Epithelial cell of proximal tubule (primary cell): ENCODE data around the gene ZNF778. TPM values are rescaled to one million over a fixed set of nuclear protein-coding genes. Genes with fewer than 3 reads are reported as not detected.
"Not testable (repeated sequence)": the region's sequence is repeated elsewhere in the genome, so short reads cannot be mapped to it uniquely, and the experiment has no call there.

Experiments
- DNase-seq: peaks from one replicate; pipeline ENCODE4 v3.0.0-alpha.2; 2011; ENCODE audit warnings: low read depth
- H3K4me3 ChIP-seq: 2 replicates; pipeline ENCODE4 v1.5.1; 2011; ENCODE audit warnings: low read depth, mild to moderate bottlenecking, low read length
- total RNA-seq: library from RNA; depleted of rRNA; stranded (reverse); fragments of >200 nt; gene quantifications from 2 replicates; pipeline ENCODE4 v1.2.3, GENCODE V29; 2015
- TF ChIP-seq, protein P1 (sequence below): conservative IDR thresholded peaks from 2 replicates; pipeline ENCODE4 v1.5.1; 2012; ENCODE audit warnings: low read depth, mild to moderate bottlenecking, low read length

Gene ZNF778
- total RNA-seq, 1 donor from 2014 or later: 3.7 TPM

DNA sequence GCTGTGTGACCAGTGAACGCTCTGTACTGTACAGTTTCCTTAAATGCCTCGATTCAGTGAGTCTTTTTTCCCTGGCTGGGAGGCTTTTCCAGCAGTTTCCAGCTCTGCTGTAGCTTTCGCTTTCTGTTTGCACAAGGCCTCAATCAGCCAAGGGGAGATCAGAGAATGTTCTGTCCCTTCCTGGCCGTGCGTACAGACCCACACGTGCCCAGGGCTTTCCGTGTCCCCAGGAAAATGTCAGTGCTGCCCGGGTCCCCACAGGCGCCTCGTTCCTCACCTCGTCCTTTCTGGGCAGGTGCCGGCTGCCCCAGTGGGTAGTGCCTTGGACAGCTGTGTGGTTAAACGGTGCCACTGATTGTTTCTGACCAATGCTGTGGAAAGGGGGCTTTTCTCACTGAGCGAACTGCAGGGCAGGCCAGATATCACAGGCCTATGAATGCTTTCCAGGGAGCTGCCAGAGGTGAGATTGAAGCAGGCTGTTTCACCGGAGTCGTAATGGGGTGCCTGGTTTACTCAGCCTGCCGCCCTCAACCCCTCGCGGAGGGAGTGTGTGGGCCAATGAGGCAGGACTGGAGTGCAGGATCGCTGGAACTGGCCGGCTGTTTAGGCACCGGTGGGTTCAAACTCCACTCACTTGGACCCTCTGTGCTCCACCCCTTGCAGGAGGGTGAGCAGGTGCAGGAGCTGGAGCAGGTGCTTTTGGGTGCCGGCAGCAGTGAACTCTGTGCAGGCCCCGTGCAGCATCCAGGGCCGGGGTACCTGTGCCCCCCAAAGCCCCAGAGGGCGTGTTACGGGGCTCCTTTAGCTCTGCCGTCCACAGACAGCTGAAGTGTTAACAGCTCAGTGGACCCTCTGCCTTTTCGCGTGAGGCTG, 44.4 kb downstream of the ZNF778 start:
- TF ChIP-seq, protein P1, sequence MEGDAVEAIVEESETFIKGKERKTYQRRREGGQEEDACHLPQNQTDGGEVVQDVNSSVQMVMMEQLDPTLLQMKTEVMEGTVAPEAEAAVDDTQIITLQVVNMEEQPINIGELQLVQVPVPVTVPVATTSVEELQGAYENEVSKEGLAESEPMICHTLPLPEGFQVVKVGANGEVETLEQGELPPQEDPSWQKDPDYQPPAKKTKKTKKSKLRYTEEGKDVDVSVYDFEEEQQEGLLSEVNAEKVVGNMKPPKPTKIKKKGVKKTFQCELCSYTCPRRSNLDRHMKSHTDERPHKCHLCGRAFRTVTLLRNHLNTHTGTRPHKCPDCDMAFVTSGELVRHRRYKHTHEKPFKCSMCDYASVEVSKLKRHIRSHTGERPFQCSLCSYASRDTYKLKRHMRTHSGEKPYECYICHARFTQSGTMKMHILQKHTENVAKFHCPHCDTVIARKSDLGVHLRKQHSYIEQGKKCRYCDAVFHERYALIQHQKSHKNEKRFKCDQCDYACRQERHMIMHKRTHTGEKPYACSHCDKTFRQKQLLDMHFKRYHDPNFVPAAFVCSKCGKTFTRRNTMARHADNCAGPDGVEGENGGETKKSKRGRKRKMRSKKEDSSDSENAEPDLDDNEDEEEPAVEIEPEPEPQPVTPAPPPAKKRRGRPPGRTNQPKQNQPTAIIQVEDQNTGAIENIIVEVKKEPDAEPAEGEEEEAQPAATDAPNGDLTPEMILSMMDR: no peak
- no peak for DNase-seq
- peak overlapping the region; percentile 44 for H3K4me3 ChIP-seq

DNA sequence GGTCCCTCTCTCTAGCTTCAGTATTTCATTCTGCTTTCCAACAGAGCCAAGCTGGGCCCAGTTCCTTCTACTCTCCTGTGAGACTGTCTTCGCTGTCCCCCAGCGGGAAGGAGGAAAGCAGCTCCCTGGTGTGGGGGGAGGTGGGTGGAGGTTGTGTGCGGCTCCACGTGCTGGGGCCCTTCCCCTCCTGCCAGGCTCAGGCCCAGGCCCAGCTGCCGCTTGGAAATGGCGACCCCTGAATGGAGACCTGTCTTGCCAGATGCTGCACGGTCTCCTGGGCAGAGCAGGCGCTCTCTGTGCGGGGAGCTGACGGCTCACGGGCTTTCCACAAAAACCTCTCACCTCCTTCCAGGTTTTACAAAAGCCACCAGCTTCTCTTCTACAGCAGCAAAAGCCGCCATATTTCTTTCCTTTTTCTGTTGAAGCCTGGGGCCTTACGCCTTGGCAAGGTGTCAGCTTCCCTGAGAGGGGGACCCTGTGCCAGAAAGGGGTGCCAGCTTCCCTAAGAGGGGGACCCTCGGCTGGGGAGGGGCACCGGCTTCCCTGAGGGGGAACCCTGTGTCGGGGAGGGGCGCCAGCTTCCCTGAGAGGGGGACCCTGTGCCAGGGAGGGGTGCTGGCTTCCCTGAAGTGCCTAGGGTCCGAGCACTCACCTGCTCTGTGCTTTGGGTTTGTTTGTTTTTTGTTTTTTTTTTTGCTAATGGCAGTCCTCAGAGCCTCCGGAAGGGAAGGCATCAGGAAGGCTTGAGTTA, 47.5 kb downstream of the ZNF778 start:
- no peak for DNase-seq
- no peak overlapping the region for H3K4me3 ChIP-seq
- TF ChIP-seq, protein P1: no peak

DNA sequence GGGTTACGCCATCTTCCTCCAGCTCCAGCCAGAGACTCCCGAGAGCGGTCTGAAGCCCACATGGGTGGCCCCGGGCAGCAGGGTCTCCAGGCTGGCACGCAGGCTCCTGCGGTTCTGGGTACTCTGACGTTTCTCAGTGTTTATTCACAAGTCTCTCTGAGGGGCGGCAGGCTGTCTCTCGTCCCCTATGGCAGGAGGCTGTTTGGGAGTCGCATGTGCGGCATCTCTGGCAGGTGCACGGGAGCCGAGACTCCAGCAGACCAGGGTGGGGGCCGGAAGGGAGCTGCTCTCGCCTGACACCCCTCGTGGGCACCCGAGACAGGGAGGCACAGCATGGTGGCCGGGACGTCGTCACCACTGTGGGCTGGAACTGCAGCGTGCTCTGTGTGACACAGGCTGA, 48.1 kb downstream of the ZNF778 start:
- TF ChIP-seq, protein P1: no peak

DNA sequence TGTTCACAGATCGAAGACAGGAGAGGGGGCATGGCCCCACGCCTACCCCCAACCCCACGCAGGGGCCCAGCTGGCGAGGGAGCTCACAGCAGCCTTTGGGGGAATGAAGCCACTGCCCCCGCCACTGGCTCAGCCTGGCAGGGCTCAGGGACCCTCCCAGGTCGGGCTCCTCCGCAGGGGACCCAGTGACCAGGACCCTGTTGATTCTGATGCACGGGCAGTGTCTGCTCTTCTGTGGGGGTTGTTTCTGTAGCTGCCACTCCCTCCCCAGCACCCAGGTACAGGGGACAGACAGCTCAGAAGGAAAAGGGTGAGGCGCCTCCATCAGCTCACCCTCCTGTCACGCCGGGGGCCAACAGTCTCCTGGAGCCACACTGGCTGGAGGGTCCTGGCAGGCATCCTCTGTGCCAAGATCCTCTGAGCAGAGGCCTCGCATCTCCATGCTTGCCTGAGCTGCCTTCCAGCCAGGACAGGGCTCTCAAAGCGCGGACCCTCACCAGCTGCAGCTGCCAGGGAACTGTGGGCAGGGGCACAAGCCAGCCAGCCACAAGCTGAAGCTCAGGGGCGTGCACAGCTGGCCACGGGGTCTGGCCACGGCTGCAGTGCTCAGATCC, 49.1 kb downstream of the ZNF778 start:
- TF ChIP-seq, protein P1: no peak
- DNase-seq: no peak
- H3K4me3 ChIP-seq: no peak overlapping the region

More for the DNA sequence above, 48.1 kb downstream of the ZNF778 start:
- H3K4me3 ChIP-seq: no peak overlapping the region
- no peak for DNase-seq

DNA sequence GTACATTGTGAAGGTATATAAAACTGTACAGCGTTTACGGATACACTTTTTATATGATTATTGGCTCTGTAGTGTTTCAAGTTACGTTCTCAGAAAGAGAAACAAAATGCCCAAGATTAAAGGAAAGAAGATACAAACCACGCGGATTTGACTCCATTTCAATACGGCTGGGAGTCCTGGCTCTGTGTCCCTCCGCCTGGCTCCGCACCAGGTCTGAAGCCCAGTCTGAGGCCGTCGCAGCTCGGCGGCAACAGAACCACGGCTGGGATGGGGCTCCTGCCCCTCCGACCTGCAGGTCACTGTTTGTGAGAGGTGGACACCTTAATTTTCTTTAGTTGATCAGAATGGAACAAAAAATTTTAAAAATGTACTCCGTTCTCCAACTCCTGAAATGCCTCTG, 50.2 kb downstream of the ZNF778 start:
- H3K4me3 ChIP-seq, DNase-seq: not testable (repeated sequence)

DNA sequence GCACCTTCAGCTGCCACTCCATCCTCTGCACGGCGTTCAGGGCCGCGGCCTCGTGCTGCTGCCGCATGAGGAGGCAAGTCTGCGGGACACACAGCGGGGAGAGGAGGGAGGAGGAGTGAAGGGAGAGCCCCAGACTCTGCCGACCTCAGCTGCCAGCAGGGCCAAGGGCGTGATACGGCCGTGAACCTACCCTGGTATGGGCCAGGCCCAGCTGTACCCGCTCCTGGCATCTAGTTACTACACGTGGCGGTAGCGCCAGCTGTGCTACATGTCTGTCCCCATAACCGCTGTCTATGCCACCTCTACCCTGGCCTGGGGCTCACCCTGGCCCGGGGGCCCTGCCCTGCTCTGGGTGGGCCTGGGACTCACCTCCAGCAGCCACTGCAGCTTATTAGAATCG, 51.1 kb downstream of the ZNF778 start:
- H3K4me3 ChIP-seq: no peak overlapping the region
- no peak for DNase-seq
- TF ChIP-seq, protein P1: no peak
